H9 (cell line): ENCODE results near the gene LYRM9. TPM values are rescaled to one million over a fixed set of nuclear protein-coding genes. Genes with fewer than 3 reads are reported as not detected.

ENCODE experiments used
- DNase-seq: peaks from one replicate; pipeline ENCODE4 v3.0.0-alpha.2; 2017
- H2AFZ ChIP-seq: one replicate; pipeline ENCODE4 v1.6.1; 2013; ENCODE audit warnings: mild to moderate bottlenecking, low read length, control low read depth, moderate library complexity
- H2AK5ac ChIP-seq: 2 replicates; pipeline ENCODE4 v1.6.1; 2013; ENCODE audit warnings: low read length, control low read depth, mixed read lengths; ENCODE audit not compliant: insufficient read length
- H2BK120ac ChIP-seq: one replicate; pipeline ENCODE4 v1.6.1; 2013; ENCODE audit warnings: low read depth, mild to moderate bottlenecking, low read length, control low read depth, inconsistent platforms; ENCODE audit not compliant: poor library complexity, severe bottlenecking
- H2BK12ac ChIP-seq: 2 replicates; pipeline ENCODE4 v1.6.1; 2013; ENCODE audit warnings: low read length, control low read depth, mixed read lengths, low read depth; ENCODE audit not compliant: insufficient read length
- H2BK15ac ChIP-seq: 2 replicates; pipeline ENCODE4 v1.6.1; 2013; ENCODE audit warnings: low read depth, low read length, control low read depth
- H2BK20ac ChIP-seq: one replicate; pipeline ENCODE4 v1.6.1; 2013; ENCODE audit warnings: low read depth, mild to moderate bottlenecking, low read length, control low read depth, inconsistent platforms; ENCODE audit not compliant: poor library complexity, severe bottlenecking
- H2BK5ac ChIP-seq: 2 replicates; pipeline ENCODE4 v1.6.1; 2013; ENCODE audit warnings: low read length, control low read depth, mixed read lengths; ENCODE audit not compliant: insufficient read length
- H3K14ac ChIP-seq: 2 replicates; pipeline ENCODE4 v1.6.1; 2013; ENCODE audit warnings: low read length, control low read depth; ENCODE audit not compliant: insufficient read depth
- H3K18ac ChIP-seq: 2 replicates; pipeline ENCODE4 v1.6.1; 2013; ENCODE audit warnings: low read depth, mild to moderate bottlenecking, mixed read lengths, low read length, control low read depth; ENCODE audit not compliant: insufficient read length
- H3K23ac ChIP-seq: 2 replicates; pipeline ENCODE4 v1.6.1; 2013; ENCODE audit warnings: low read length, control low read depth, mixed read lengths, low read depth; ENCODE audit not compliant: insufficient read length
- H3K23me2 ChIP-seq: 2 replicates; pipeline ENCODE4 v1.6.1; 2013; ENCODE audit warnings: low read depth, mild to moderate bottlenecking, mixed read lengths, low read length, control low read depth; ENCODE audit not compliant: insufficient read length, poor library complexity, severe bottlenecking
- H3K27ac ChIP-seq: 2 replicates; pipeline ENCODE4 v1.5.1; 2013; ENCODE audit warnings: low read length, control low read depth, mixed read lengths, low read depth; ENCODE audit not compliant: insufficient read length
- H3K27me3 ChIP-seq: 2 replicates; pipeline ENCODE4 v1.6.1; 2013; ENCODE audit warnings: low read length, control low read depth, inconsistent platforms; ENCODE audit not compliant: insufficient read depth
- H3K4ac ChIP-seq: 2 replicates; pipeline ENCODE4 v1.6.1; 2013; ENCODE audit warnings: low read depth, mild to moderate bottlenecking, control low read depth, inconsistent platforms, low read length, moderate library complexity
- H3K4me1 ChIP-seq: 2 replicates; pipeline ENCODE4 v1.6.1; 2013; ENCODE audit warnings: low read length, control low read depth, inconsistent platforms; ENCODE audit not compliant: insufficient read depth
- H3K4me2 ChIP-seq: 2 replicates; pipeline ENCODE4 v1.6.1; 2013; ENCODE audit warnings: low read length, control low read depth, mixed read lengths; ENCODE audit not compliant: insufficient read length, insufficient read depth
- H3K56ac ChIP-seq: 2 replicates; pipeline ENCODE4 v1.6.1; 2013; ENCODE audit warnings: low read depth, mild to moderate bottlenecking, mixed read lengths, low read length, control low read depth; ENCODE audit not compliant: insufficient read length
- H3K79me1 ChIP-seq: 2 replicates; pipeline ENCODE4 v1.6.1; 2013; ENCODE audit warnings: low read depth, mild to moderate bottlenecking, moderate library complexity, low read length, control low read depth, inconsistent platforms; ENCODE audit not compliant: insufficient read depth, poor library complexity, severe bottlenecking
- H3K79me2 ChIP-seq: 2 replicates; pipeline ENCODE4 v1.6.1; 2013; ENCODE audit warnings: low read length, control low read depth, inconsistent platforms; ENCODE audit not compliant: insufficient read depth
- H3K9ac ChIP-seq: 2 replicates; pipeline ENCODE4 v1.6.1; 2013; ENCODE audit warnings: low read length, control low read depth, mixed read lengths; ENCODE audit not compliant: insufficient read length; ENCODE audit errors: extremely low read depth
- H3K9me3 ChIP-seq: one replicate; pipeline ENCODE4 v1.6.1; 2013; ENCODE audit warnings: low read depth, low read length, inconsistent platforms; ENCODE audit not compliant: control insufficient read depth
- H3T11ph ChIP-seq: one replicate; pipeline ENCODE4 v1.6.1; 2013; ENCODE audit warnings: mild to moderate bottlenecking, low read length, control low read depth, inconsistent platforms
- H4K20me1 ChIP-seq: one replicate; pipeline ENCODE4 v1.6.1; 2013; ENCODE audit not compliant: control insufficient read depth, insufficient read length, insufficient read depth
- H4K5ac ChIP-seq: 2 replicates; pipeline ENCODE4 v1.6.1; 2013; ENCODE audit warnings: low read depth, mild to moderate bottlenecking, mixed read lengths, low read length, control low read depth; ENCODE audit not compliant: insufficient read length
- H4K8ac ChIP-seq: replicated peaks from 2 replicates; pipeline ENCODE4 v1.6.1; 2013; ENCODE audit warnings: low read length, control low read depth, mixed read lengths, low read depth; ENCODE audit not compliant: insufficient read length
- H4K91ac ChIP-seq: 2 replicates; pipeline ENCODE4 v1.6.1; 2013; ENCODE audit warnings: low read depth, mild to moderate bottlenecking, moderate library complexity, mixed read lengths, low read length, control low read depth; ENCODE audit not compliant: insufficient read length
- H3K27ac Mint-ChIP-seq, 3 experiments: 2 replicates in 2 of 3; 3 replicates in 1 of 3; pipeline ENCODE4 v1.8.0; 2020 to 2021; ENCODE audit warnings: mixed read lengths in 3 of 3, mild to moderate bottlenecking in 1 of 3, moderate library complexity in 1 of 3
- H3K27me3 Mint-ChIP-seq: 2 replicates; pipeline ENCODE4 v1.8.0; 2021; ENCODE audit warnings: low read depth, mild to moderate bottlenecking, moderate library complexity, mixed read lengths
- H3K36me3 Mint-ChIP-seq, 3 experiments: 2 replicates in 2 of 3; 3 replicates in 1 of 3; pipeline ENCODE4 v1.8.0; 2020 to 2021; ENCODE audit warnings: low read depth in 3 of 3, mixed read lengths in 3 of 3; ENCODE audit not compliant: insufficient read depth in 1 of 3
- H3K4me1 Mint-ChIP-seq, 2 experiments: 2 replicates each; pipeline ENCODE4 v1.8.0; 2020; ENCODE audit warnings: mixed read lengths in 2 of 2
- H3K4me3 Mint-ChIP-seq, 2 experiments: 2 replicates in 1 of 2; 3 replicates in 1 of 2; pipeline ENCODE4 v1.8.0; 2020 to 2021; ENCODE audit warnings: mild to moderate bottlenecking in 2 of 2, mixed read lengths in 2 of 2, moderate library complexity in 1 of 2
- H3K9me3 Mint-ChIP-seq, 2 experiments: 2 replicates in 1 of 2; 3 replicates in 1 of 2; pipeline ENCODE4 v1.8.0; 2020; ENCODE audit warnings: mild to moderate bottlenecking in 2 of 2, mixed read lengths in 2 of 2, moderate library complexity in 1 of 2
- CTCF ChIP-seq: fragments of 200-600 bp; sonication (generic); conservative IDR thresholded peaks from 3 replicates; pipeline ENCODE4 v1.8.0; 2021; ENCODE audit warnings: antibody characterized with exemption, mild to moderate bottlenecking
- WGBS: extraction: QIAGEN DNeasy Blood & Tissue Kit; methylation state at CpG from one replicate; pipeline ENCODE4 v1.1.7; 2013; ENCODE audit warnings: missing lambda C conversion rate, low lambda C conversion rate, mixed read lengths; ENCODE audit not compliant: insufficient read length; ENCODE audit errors: extremely low coverage; 5-methylcytosine and 5-hydroxymethylcytosine counted together
- total RNA-seq: library from RNA; stranded (reverse); gene quantifications from 2 replicates; pipeline ENCODE4 v1.2.1, GENCODE V29; 2021

The LYRM9 gene
- total RNA-seq, 1 experiment from 2014 or later: 2.2 TPM

DNA sequence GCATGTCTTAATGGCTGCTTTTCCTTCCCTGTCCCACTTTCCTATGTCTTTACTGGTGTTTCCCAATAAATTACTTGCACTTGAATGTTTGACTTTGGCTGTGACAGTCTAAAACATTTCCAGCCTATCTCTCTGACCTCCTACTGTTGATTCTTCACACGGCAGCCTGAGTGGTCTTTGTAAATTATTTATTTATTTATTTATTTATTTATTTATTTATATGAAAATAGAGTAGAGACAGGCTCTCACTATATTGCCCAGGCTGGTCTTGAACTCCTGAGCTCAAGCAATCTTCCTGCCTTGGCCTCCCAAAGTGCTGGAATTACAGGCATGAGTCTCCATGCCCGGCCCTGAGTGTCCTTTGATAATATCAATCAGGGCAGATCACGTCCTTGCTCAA, 28.4 kb upstream of the LYRM9 start:
- H3K23me2 ChIP-seq: no peaks in the 10 kb centered on the region
- no peaks in the 10 kb centered on the region for H3K4me1 Mint-ChIP-seq
- H3K9me3 ChIP-seq: no peaks in the 10 kb centered on the region
- no peak overlapping the region for H3K27ac ChIP-seq
- H3K4me3 Mint-ChIP-seq: no peak overlapping the region
- H3K27me3 ChIP-seq: peaks cover 17% of the 10 kb centered on the region
- H2BK5ac ChIP-seq: no peak overlapping the region
- H2AK5ac ChIP-seq: no peak overlapping the region
- no peak overlapping the region for H2BK20ac ChIP-seq
- no peak for TF ChIP-seq CTCF
- H3K36me3 Mint-ChIP-seq: no peaks in the 10 kb centered on the region
- WGBS: no CpG with 5 or more reads among the region's 3 CpGs
- no peak overlapping the region for H3K9ac ChIP-seq
- H2BK15ac ChIP-seq: no peak overlapping the region
- no peaks in the 10 kb centered on the region for H3K79me2 ChIP-seq
- no peak overlapping the region for H3T11ph ChIP-seq
- H4K8ac ChIP-seq: no peak overlapping the region
- no peak overlapping the region for H4K5ac ChIP-seq
- no peaks in the 10 kb centered on the region for H3K4me1 ChIP-seq
- peaks cover 31% of the 10 kb centered on the region for H3K27me3 Mint-ChIP-seq
- no peak overlapping the region for H2BK120ac ChIP-seq
- H3K79me1 ChIP-seq: no peaks in the 10 kb centered on the region
- H3K9me3 Mint-ChIP-seq: no peaks in the 10 kb centered on the region; a peak in 2 of 5 replicates
- no peak overlapping the region for H4K91ac ChIP-seq
- no peak overlapping the region for H3K56ac ChIP-seq
- H2AFZ ChIP-seq: no peak overlapping the region
- H3K23ac ChIP-seq: no peak overlapping the region
- no peak overlapping the region for H2BK12ac ChIP-seq
- H3K14ac ChIP-seq: no peak overlapping the region
- H3K4me2 ChIP-seq: no peak overlapping the region
- no peak overlapping the region for H3K18ac ChIP-seq
- no peak overlapping the region for H3K27ac Mint-ChIP-seq
- no peaks in the 10 kb centered on the region for H4K20me1 ChIP-seq
- no peak for DNase-seq
- H3K4ac ChIP-seq: no peak overlapping the region
